Astrocyte (in vitro differentiated cells and primary cell): Measurements from ENCODE around the gene XYLT1.

ENCODE experiments used
- EZH2 ChIP-seq: IDR thresholded peaks from 2 replicates; pipeline ENCODE4 v1.6.1; 2012; ENCODE audit warnings: mild to moderate bottlenecking, low read length, inconsistent platforms; ENCODE audit not compliant: insufficient read depth
- TF ChIP-seq, protein P1 (sequence below): IDR thresholded peaks from 2 replicates; pipeline ENCODE4 v1.5.1; 2011; ENCODE audit warnings: low read depth, mild to moderate bottlenecking, inconsistent platforms, low read length, moderate library complexity; ENCODE audit not compliant: insufficient read depth

DNA sequence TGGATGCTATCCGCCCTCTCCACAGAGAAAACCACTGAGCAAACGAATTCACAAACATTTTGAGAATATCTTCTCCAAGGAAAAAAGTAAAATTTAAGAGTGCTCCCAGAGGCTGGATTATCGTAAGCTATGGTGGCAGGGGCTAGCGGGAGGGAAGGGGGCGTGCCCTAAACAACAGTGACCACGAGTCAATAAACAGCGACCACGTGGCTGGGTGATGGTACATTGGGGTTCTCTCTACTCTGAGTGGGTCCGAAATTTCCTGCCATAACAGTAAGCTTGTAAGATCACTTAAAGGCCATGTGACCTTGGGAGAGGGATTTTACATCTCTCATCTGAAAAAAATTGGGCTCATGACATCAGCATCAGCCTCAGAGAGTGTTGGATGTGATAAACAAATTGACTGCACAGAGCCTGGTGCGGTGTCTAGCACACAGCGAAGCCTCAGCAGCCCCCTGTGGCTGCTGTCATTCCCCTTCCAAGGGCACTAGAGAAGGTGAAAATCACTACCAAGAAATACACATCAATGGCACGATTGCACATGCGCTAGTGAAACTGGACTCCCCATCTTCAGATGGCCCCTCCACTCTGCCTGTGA, 213.2 kb downstream of the XYLT1 start:
- TF ChIP-seq, protein P1, sequence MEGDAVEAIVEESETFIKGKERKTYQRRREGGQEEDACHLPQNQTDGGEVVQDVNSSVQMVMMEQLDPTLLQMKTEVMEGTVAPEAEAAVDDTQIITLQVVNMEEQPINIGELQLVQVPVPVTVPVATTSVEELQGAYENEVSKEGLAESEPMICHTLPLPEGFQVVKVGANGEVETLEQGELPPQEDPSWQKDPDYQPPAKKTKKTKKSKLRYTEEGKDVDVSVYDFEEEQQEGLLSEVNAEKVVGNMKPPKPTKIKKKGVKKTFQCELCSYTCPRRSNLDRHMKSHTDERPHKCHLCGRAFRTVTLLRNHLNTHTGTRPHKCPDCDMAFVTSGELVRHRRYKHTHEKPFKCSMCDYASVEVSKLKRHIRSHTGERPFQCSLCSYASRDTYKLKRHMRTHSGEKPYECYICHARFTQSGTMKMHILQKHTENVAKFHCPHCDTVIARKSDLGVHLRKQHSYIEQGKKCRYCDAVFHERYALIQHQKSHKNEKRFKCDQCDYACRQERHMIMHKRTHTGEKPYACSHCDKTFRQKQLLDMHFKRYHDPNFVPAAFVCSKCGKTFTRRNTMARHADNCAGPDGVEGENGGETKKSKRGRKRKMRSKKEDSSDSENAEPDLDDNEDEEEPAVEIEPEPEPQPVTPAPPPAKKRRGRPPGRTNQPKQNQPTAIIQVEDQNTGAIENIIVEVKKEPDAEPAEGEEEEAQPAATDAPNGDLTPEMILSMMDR: no peak
- no peak for TF ChIP-seq EZH2
